ENCODE results near the gene TMEM50A.
"Not testable (repeated sequence)": the region's sequence is repeated elsewhere in the genome, so short reads cannot be mapped to it uniquely, and the experiment has no call there.

DNA sequence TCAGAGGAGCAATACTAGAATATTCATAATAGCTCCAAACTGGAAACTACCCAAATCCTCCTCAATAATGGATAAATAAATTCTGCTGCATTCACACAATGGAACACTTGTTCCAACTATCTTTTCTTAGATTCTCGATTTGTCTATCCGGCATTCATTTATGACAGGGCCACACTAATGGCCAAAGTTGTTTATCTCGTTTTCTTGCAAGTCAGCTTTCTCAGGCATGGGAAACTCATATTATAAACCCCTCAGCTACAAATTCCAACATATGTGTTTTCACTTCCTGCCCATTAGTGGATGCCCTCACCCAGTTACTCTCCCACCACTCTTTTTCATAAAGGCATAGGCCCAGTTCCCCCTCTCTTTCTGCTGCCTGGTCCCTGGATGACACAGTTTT lies 40.2 kb downstream of the TMEM50A start:
- not testable (repeated sequence) for TF ChIP-seq MAFK (IDR thresholded peaks at IDR 0.05; ENCODE audit: partially characterized antibody); EP300 (IDR thresholded peaks at IDR 0.05); ZNF302 (CRISPR knock-in tag; IDR thresholded peaks at IDR 0.05)
- TF ChIP-seq, protein P1, sequence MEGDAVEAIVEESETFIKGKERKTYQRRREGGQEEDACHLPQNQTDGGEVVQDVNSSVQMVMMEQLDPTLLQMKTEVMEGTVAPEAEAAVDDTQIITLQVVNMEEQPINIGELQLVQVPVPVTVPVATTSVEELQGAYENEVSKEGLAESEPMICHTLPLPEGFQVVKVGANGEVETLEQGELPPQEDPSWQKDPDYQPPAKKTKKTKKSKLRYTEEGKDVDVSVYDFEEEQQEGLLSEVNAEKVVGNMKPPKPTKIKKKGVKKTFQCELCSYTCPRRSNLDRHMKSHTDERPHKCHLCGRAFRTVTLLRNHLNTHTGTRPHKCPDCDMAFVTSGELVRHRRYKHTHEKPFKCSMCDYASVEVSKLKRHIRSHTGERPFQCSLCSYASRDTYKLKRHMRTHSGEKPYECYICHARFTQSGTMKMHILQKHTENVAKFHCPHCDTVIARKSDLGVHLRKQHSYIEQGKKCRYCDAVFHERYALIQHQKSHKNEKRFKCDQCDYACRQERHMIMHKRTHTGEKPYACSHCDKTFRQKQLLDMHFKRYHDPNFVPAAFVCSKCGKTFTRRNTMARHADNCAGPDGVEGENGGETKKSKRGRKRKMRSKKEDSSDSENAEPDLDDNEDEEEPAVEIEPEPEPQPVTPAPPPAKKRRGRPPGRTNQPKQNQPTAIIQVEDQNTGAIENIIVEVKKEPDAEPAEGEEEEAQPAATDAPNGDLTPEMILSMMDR (IDR thresholded peaks at IDR 0.05), result not testable (repeated sequence)
- TF ChIP-seq, protein P2, sequence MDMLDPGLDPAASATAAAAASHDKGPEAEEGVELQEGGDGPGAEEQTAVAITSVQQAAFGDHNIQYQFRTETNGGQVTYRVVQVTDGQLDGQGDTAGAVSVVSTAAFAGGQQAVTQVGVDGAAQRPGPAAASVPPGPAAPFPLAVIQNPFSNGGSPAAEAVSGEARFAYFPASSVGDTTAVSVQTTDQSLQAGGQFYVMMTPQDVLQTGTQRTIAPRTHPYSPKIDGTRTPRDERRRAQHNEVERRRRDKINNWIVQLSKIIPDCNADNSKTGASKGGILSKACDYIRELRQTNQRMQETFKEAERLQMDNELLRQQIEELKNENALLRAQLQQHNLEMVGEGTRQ (IDR thresholded peaks at IDR 0.05), result not testable (repeated sequence)
- TF ChIP-seq, protein P3, sequence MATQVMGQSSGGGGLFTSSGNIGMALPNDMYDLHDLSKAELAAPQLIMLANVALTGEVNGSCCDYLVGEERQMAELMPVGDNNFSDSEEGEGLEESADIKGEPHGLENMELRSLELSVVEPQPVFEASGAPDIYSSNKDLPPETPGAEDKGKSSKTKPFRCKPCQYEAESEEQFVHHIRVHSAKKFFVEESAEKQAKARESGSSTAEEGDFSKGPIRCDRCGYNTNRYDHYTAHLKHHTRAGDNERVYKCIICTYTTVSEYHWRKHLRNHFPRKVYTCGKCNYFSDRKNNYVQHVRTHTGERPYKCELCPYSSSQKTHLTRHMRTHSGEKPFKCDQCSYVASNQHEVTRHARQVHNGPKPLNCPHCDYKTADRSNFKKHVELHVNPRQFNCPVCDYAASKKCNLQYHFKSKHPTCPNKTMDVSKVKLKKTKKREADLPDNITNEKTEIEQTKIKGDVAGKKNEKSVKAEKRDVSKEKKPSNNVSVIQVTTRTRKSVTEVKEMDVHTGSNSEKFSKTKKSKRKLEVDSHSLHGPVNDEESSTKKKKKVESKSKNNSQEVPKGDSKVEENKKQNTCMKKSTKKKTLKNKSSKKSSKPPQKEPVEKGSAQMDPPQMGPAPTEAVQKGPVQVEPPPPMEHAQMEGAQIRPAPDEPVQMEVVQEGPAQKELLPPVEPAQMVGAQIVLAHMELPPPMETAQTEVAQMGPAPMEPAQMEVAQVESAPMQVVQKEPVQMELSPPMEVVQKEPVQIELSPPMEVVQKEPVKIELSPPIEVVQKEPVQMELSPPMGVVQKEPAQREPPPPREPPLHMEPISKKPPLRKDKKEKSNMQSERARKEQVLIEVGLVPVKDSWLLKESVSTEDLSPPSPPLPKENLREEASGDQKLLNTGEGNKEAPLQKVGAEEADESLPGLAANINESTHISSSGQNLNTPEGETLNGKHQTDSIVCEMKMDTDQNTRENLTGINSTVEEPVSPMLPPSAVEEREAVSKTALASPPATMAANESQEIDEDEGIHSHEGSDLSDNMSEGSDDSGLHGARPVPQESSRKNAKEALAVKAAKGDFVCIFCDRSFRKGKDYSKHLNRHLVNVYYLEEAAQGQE (IDR thresholded peaks at IDR 0.05), result not testable (repeated sequence)

Measured in A549 (cell line).